Measurements from ENCODE around the gene LRP5.

DNA sequence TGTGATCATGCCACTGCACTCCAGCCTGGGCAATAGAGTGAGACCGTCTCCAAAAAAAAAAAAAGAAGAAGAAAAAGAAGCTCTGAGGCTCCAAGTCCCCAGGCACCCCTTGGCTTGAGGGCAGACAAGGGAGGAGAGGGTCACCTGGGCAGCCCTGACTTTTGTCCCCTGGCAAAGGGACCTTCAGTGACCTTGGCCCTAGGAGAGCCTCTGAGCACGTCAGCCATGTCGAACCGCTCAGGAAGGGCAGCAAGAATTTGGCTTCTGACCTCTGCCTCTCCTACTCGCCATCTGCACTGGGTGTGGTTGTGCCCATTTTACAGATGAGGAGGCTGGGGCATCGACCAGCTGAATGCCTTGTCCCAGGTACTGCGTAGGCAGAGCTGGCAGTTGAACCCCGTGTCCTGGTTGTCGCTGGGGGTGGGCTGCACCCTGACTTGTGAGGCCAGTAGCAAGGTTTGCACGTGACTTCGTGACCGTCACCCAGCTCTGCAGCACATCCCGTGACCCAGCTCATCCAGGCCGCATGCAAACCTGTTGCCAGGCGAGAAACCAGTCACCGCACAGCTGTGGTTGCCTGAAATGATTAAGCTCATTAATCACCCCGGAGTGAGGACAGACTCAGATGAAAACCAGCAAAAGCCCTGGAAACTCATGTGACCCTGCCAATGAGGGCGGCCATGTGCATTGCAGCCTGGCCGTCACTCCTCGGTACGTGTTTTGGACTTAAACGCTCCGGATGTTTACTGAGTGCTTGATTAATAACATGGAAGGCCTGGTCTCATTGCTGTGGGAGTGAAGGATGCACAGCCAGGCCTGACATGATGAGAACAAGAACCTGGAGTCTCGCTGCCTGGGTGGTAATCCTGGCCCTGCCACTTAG is 100.4 kb downstream of the LRP5 start:
- TF ChIP-seq, protein P1, sequence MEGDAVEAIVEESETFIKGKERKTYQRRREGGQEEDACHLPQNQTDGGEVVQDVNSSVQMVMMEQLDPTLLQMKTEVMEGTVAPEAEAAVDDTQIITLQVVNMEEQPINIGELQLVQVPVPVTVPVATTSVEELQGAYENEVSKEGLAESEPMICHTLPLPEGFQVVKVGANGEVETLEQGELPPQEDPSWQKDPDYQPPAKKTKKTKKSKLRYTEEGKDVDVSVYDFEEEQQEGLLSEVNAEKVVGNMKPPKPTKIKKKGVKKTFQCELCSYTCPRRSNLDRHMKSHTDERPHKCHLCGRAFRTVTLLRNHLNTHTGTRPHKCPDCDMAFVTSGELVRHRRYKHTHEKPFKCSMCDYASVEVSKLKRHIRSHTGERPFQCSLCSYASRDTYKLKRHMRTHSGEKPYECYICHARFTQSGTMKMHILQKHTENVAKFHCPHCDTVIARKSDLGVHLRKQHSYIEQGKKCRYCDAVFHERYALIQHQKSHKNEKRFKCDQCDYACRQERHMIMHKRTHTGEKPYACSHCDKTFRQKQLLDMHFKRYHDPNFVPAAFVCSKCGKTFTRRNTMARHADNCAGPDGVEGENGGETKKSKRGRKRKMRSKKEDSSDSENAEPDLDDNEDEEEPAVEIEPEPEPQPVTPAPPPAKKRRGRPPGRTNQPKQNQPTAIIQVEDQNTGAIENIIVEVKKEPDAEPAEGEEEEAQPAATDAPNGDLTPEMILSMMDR (IDR thresholded peaks at IDR 0.05) = no peak
- TF ChIP-seq POLR2A (IDR thresholded peaks at IDR 0.05) (no peak), POLR2AphosphoS5 (IDR thresholded peaks at IDR 0.05) (peak in 1 of 3 donors; percentile 36)

Measured in suprapubic skin (tissue), 4 donors.